ENCODE data around the gene GALNT14. TPM values are rescaled to one million over a fixed set of nuclear protein-coding genes. Genes with fewer than 3 reads are reported as not detected.

GALNT14 gene
- total RNA-seq, 1 donor from 2014 or later, result 0.20 TPM

GRCh38 chr2:30949435-30949834, 188.8 kb downstream of the GALNT14 start:
- intact Hi-C loops (cut with micrococcal nuclease), result no loop called here

GRCh38 chr2:30948857-30949256, 189.4 kb downstream of the GALNT14 start:
- intact Hi-C loops (cut with micrococcal nuclease), result no loop called here

- intact Hi-C loops (cut with micrococcal nuclease), result no loop called here
These were observed 190.1 kb downstream of the GALNT14 start for GRCh38 chr2:30948130-30948529.

- intact Hi-C loops (cut with micrococcal nuclease), result no loop called here
These were observed 190.6 kb downstream of the GALNT14 start for GRCh38 chr2:30947686-30948085.

GRCh38 chr2:30942419-30942818, 195.8 kb downstream of the GALNT14 start:
- intact Hi-C loops (cut with micrococcal nuclease), result no loop called here

GRCh38 chr2:30940839-30941238, 197.4 kb downstream of the GALNT14 start:
- intact Hi-C loops (cut with micrococcal nuclease), result no loop called here

GRCh38 chr2:30939364-30939763, 198.9 kb downstream of the GALNT14 start:
- intact Hi-C loops (cut with micrococcal nuclease), result no loop called here

GRCh38 chr2:30938196-30938595, 200.0 kb downstream of the GALNT14 start:
- intact Hi-C loops (cut with micrococcal nuclease), result no loop called here

GRCh38 chr2:30936977-30937376, 201.3 kb downstream of the GALNT14 start:
- intact Hi-C loops (cut with micrococcal nuclease), result no loop called here

- intact Hi-C loops (cut with micrococcal nuclease), result no loop called here
These were observed 202.4 kb downstream of the GALNT14 start for GRCh38 chr2:30935795-30936194.

- intact Hi-C loops (cut with micrococcal nuclease), result no loop called here
These were observed 204.2 kb downstream of the GALNT14 start for GRCh38 chr2:30934066-30934465.

- intact Hi-C loops (cut with micrococcal nuclease), result no loop called here
These were observed 204.7 kb downstream of the GALNT14 start for GRCh38 chr2:30933496-30933895.

- intact Hi-C loops (cut with micrococcal nuclease), result no loop called here
These were observed 205.4 kb downstream of the GALNT14 start for GRCh38 chr2:30932870-30933269.

- intact Hi-C loops (cut with micrococcal nuclease), result no loop called here
These were observed 206.3 kb downstream of the GALNT14 start for GRCh38 chr2:30931841-30932407.

GRCh38 chr2:30930716-30931115, 207.5 kb downstream of the GALNT14 start:
- intact Hi-C loops (cut with micrococcal nuclease), result no loop called here

GRCh38 chr2:30927465-30928075, 210.7 kb downstream of the GALNT14 start:
- intact Hi-C loops (cut with micrococcal nuclease), result no loop called here

- intact Hi-C loops (cut with micrococcal nuclease), result no loop called here
These were observed 211.6 kb downstream of the GALNT14 start for GRCh38 chr2:30926606-30927005.

GRCh38 chr2:30923623-30924022, 214.6 kb downstream of the GALNT14 start:
- intact Hi-C loops (cut with micrococcal nuclease), result no loop called here

- intact Hi-C loops (cut with micrococcal nuclease), result no loop called here
These were observed 217.7 kb downstream of the GALNT14 start for GRCh38 chr2:30920511-30920910.

GRCh38 chr2:30915486-30915885, 222.8 kb downstream of the GALNT14 start:
- intact Hi-C loops (cut with micrococcal nuclease), result no loop called here

- intact Hi-C loops (cut with micrococcal nuclease), result no loop called here
These were observed 223.8 kb downstream of the GALNT14 start for GRCh38 chr2:30914456-30914855.

GRCh38 chr2:30912056-30912455, 226.2 kb downstream of the GALNT14 start:
- intact Hi-C loops (cut with micrococcal nuclease), result no loop called here

GRCh38 chr2:30911327-30911726, 226.9 kb downstream of the GALNT14 start:
- intact Hi-C loops (cut with micrococcal nuclease), result no loop called here

Data from T-helper 2 cell treated with Interferon-gamma antibody and Interleukin-4, amounts not matched to agents 100 ng/mL and 5 ng/mL, for 36 hours (primary cell).